ENCODE measurements around the gene ZNF234. TPM values are rescaled to one million over a fixed set of nuclear protein-coding genes. Genes with fewer than 3 reads are reported as not detected.

Gene ZNF234
- polyA plus RNA-seq, 1 donor from 2014 or later, result 9.1 TPM

GRCh38 chr19:44182145-44182544 is 40.8 kb downstream of the ZNF234 start:
- Histone ChIP-seq H3K4me2 (ENCODE audit: low read length) (no peak overlapping the region), H3K9ac (ENCODE audit: low read length) (no peak overlapping the region), H3K4me3 (ENCODE audit: low read length) (no peak overlapping the region), H3K9me3 (ENCODE audit: low read length) (no peaks in the 10 kb centered on the region), H3K27me3 (ENCODE audit: insufficient read depth, low read depth, low read length) (no peaks in the 10 kb centered on the region), H3K27ac (ENCODE audit: low read length) (no peak overlapping the region), H3K9me2 (ENCODE audit: insufficient read depth, low read length) (no peaks in the 10 kb centered on the region), H2AFZ (ENCODE audit: low read depth, low read length) (no peak overlapping the region), H3K36me3 (ENCODE audit: insufficient read depth, low read length) (peaks cover 5% of the 10 kb centered on the region), H3K79me2 (replicated peaks; ENCODE audit: insufficient read depth, low read length) (no peaks in the 10 kb centered on the region), H4K20me1 (ENCODE audit: insufficient read depth) (no peaks in the 10 kb centered on the region), H3F3A (ENCODE audit: insufficient read depth, low read length, poor library complexity, severe bottlenecking) (no peaks in the 10 kb centered on the region)
- TF ChIP-seq EZH2 (IDR thresholded peaks at IDR 0.05; ENCODE audit: borderline replicate concordance, insufficient read depth, low read length, poor library complexity, severe bottlenecking) (no peak), SMC3 (conservative IDR thresholded peaks at IDR 0.05; ENCODE audit: poor library complexity) (no peak), RAD21 (conservative IDR thresholded peaks at IDR 0.05) (no peak), CTCF (IDR thresholded peaks at IDR 0.05; ENCODE audit: poor library complexity, severe bottlenecking) (no peak), EP300 (conservative IDR thresholded peaks at IDR 0.05; ENCODE audit: poor library complexity, severe bottlenecking) (no peak), POLR2AphosphoS5 (IDR thresholded peaks at IDR 0.05) (no peak), TAF1 (IDR thresholded peaks at IDR 0.05; ENCODE audit: low read depth) (no peak), MXI1 (conservative IDR thresholded peaks at IDR 0.05; ENCODE audit: poor library complexity, severe bottlenecking) (no peak)
- TF ChIP-seq, protein P1, sequence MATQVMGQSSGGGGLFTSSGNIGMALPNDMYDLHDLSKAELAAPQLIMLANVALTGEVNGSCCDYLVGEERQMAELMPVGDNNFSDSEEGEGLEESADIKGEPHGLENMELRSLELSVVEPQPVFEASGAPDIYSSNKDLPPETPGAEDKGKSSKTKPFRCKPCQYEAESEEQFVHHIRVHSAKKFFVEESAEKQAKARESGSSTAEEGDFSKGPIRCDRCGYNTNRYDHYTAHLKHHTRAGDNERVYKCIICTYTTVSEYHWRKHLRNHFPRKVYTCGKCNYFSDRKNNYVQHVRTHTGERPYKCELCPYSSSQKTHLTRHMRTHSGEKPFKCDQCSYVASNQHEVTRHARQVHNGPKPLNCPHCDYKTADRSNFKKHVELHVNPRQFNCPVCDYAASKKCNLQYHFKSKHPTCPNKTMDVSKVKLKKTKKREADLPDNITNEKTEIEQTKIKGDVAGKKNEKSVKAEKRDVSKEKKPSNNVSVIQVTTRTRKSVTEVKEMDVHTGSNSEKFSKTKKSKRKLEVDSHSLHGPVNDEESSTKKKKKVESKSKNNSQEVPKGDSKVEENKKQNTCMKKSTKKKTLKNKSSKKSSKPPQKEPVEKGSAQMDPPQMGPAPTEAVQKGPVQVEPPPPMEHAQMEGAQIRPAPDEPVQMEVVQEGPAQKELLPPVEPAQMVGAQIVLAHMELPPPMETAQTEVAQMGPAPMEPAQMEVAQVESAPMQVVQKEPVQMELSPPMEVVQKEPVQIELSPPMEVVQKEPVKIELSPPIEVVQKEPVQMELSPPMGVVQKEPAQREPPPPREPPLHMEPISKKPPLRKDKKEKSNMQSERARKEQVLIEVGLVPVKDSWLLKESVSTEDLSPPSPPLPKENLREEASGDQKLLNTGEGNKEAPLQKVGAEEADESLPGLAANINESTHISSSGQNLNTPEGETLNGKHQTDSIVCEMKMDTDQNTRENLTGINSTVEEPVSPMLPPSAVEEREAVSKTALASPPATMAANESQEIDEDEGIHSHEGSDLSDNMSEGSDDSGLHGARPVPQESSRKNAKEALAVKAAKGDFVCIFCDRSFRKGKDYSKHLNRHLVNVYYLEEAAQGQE (IDR thresholded peaks at IDR 0.05; ENCODE audit: borderline replicate concordance), result no peak

DNA sequence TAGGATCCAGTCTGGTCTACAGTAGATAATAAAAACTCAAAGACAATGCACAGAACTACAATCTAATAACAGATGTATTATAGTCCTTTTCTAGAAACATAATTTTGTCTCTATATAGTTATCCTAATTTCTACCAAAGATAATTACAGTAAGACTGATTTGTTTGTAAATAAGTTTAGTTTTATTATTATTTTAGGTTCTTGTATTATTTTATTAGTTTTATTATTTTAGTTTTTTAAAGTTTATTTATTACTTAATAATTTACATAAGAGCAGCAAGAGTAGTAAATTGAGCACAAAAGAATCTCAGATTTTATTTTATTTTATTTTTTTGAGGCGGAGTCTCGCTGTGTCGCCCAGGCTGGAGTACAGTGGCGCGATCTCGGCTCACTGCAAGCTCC is 48.7 kb downstream of the ZNF234 start:
- Histone ChIP-seq H3K27me3 (ENCODE audit: insufficient read depth, low read depth, low read length) (no peaks in the 10 kb centered on the region), H2AFZ (ENCODE audit: low read depth, low read length) (no peak overlapping the region), H3K4me2 (ENCODE audit: low read length) (no peak overlapping the region), H3K9me3 (ENCODE audit: low read length) (no peaks in the 10 kb centered on the region), H3K9me2 (ENCODE audit: insufficient read depth, low read length) (no peaks in the 10 kb centered on the region), H3K27ac (ENCODE audit: low read length) (no peak overlapping the region), H3K79me2 (replicated peaks; ENCODE audit: insufficient read depth, low read length) (no peaks in the 10 kb centered on the region), H3K36me3 (ENCODE audit: insufficient read depth, low read length) (no peaks in the 10 kb centered on the region), H3F3A (ENCODE audit: insufficient read depth, low read length, poor library complexity, severe bottlenecking) (no peaks in the 10 kb centered on the region), H3K4me3 (ENCODE audit: low read length) (no peak overlapping the region), H3K9ac (ENCODE audit: low read length) (no peak overlapping the region), H4K20me1 (ENCODE audit: insufficient read depth) (no peaks in the 10 kb centered on the region)
- TF ChIP-seq CTCF (IDR thresholded peaks at IDR 0.05; ENCODE audit: poor library complexity, severe bottlenecking) (no peak), POLR2AphosphoS5 (IDR thresholded peaks at IDR 0.05) (no peak), SMC3 (conservative IDR thresholded peaks at IDR 0.05; ENCODE audit: poor library complexity) (no peak), EP300 (conservative IDR thresholded peaks at IDR 0.05; ENCODE audit: poor library complexity, severe bottlenecking) (no peak)
- TF ChIP-seq, protein P1 (IDR thresholded peaks at IDR 0.05; ENCODE audit: borderline replicate concordance), result no peak

Measured in neural cell (in vitro differentiated cells).